Smooth muscle cell (in vitro differentiated cells): ENCODE data around the gene NOC4L. TPM values are rescaled to one million over a fixed set of nuclear protein-coding genes. Genes with fewer than 3 reads are reported as not detected.

Experiments
- DNase-seq: peaks from one replicate; lab custom pipeline; 2025; ENCODE audit not compliant: unreplicated experiment; lab: John Stamatoyannopoulos, UW
- H2AFZ ChIP-seq: fragments of 200-600 bp; sonication (generic); 2 replicates; pipeline ENCODE4 v1.6.0; 2016; ENCODE audit warnings: antibody characterized with exemption, low read depth, mild to moderate bottlenecking
- H3F3A ChIP-seq: fragments of 200-600 bp; sonication (generic); 2 replicates; pipeline ENCODE4 v1.6.0; 2017; ENCODE audit warnings: antibody characterized with exemption, low read depth
- H3K27ac ChIP-seq: fragments of 200-600 bp; sonication (generic); 2 replicates; pipeline ENCODE4 v1.5.1; 2016; ENCODE audit warnings: low read depth, mild to moderate bottlenecking
- H3K27me3 ChIP-seq: fragments of 200-600 bp; sonication (generic); 2 replicates; pipeline ENCODE4 v1.6.1; 2016; ENCODE audit warnings: low read depth, mild to moderate bottlenecking
- H3K36me3 ChIP-seq: fragments of 200-600 bp; sonication (generic); 2 replicates; pipeline ENCODE4 v1.5.1; 2016; ENCODE audit warnings: low read depth
- H3K4me1 ChIP-seq: fragments of 200-600 bp; sonication (generic); 2 replicates; pipeline ENCODE4 v1.5.1; 2016; ENCODE audit warnings: low read depth
- H3K4me2 ChIP-seq: fragments of 200-600 bp; sonication (generic); 2 replicates; pipeline ENCODE4 v1.6.0; 2016; ENCODE audit warnings: mild to moderate bottlenecking
- H3K4me3 ChIP-seq: fragments of 200-600 bp; sonication (generic); 2 replicates; pipeline ENCODE4 v1.5.1; 2016; ENCODE audit warnings: mild to moderate bottlenecking
- H3K79me2 ChIP-seq: fragments of 200-600 bp; sonication (generic); 2 replicates; pipeline ENCODE4 v1.6.0; 2016; ENCODE audit warnings: low read depth, mild to moderate bottlenecking
- H3K9ac ChIP-seq: fragments of 200-600 bp; sonication (generic); 2 replicates; pipeline ENCODE4 v1.6.0; 2016; ENCODE audit warnings: low read depth
- H3K9me3 ChIP-seq: fragments of 200-600 bp; sonication (generic); replicated peaks from 2 replicates; pipeline ENCODE4 v1.5.1; 2016; ENCODE audit warnings: low read depth
- H4K20me1 ChIP-seq: fragments of 200-600 bp; sonication (generic); 2 replicates; pipeline ENCODE4 v1.6.0; 2016; ENCODE audit warnings: low read depth
- WGBS: methylation state at CpG from one replicate; pipeline ENCODE4 v1.1.7; 2016; ENCODE audit warnings: low lambda C conversion rate; 5-methylcytosine and 5-hydroxymethylcytosine counted together
- polyA plus RNA-seq: library from polyadenylated mRNA; unstranded; fragments of >200 nt; fragmentation: Nextera tagmentation; extraction: Ambion mirVana; gene quantifications from 2 replicates; pipeline ENCODE4 v1.2.1, GENCODE V29; 2016
- total RNA-seq: library from RNA; depleted of rRNA; stranded (reverse); fragments of >200 nt; gene quantifications from 2 replicates; pipeline ENCODE4 v1.2.3, GENCODE V29; 2014
- TF ChIP-seq, protein P1 (sequence below): fragments of 200-600 bp; sonication (generic); IDR thresholded peaks from 2 replicates; pipeline ENCODE4 v1.5.1; 2017; ENCODE audit warnings: borderline replicate concordance, mild to moderate bottlenecking, antibody characterized with exemption; ENCODE audit not compliant: insufficient read depth, poor library complexity, severe bottlenecking

NOC4L gene
- total and polyA plus RNA-seq, 2 experiments from 2014 or later = 9.8 to 39.9 TPM

DNA sequence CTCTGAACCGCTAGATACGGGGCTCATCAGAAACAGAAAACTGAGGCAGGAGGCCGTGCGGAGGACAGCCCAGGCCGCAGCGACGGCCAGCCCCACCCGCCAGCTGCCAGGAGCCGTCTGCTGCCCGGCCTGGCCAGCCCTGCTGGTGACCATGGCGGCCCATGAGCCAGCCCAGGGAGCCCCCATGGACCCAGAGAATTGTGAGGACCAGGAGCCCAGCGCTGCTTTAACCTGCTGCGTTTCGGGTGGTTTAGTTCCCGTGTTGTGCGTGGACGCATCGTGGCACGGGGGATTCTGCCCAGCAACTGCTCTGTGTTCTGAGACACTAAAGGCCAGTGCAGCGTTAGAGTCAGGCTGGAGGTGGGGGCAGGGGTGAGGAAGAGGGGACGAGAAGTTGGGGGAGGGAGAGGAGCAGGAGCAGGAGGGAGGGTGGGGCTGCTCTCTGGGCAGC lies 44.2 kb downstream of the NOC4L start:
- no peaks in the 10 kb centered on the region for H3K27me3 ChIP-seq
- H3K4me1 ChIP-seq = peaks cover 12% of the 10 kb centered on the region
- no peak overlapping the region for H2AFZ ChIP-seq
- TF ChIP-seq, protein P1, sequence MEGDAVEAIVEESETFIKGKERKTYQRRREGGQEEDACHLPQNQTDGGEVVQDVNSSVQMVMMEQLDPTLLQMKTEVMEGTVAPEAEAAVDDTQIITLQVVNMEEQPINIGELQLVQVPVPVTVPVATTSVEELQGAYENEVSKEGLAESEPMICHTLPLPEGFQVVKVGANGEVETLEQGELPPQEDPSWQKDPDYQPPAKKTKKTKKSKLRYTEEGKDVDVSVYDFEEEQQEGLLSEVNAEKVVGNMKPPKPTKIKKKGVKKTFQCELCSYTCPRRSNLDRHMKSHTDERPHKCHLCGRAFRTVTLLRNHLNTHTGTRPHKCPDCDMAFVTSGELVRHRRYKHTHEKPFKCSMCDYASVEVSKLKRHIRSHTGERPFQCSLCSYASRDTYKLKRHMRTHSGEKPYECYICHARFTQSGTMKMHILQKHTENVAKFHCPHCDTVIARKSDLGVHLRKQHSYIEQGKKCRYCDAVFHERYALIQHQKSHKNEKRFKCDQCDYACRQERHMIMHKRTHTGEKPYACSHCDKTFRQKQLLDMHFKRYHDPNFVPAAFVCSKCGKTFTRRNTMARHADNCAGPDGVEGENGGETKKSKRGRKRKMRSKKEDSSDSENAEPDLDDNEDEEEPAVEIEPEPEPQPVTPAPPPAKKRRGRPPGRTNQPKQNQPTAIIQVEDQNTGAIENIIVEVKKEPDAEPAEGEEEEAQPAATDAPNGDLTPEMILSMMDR = no peak
- no peak overlapping the region for H3K9ac ChIP-seq
- H3K4me3 ChIP-seq = no peak overlapping the region
- no peaks in the 10 kb centered on the region for H4K20me1 ChIP-seq
- no peak overlapping the region for H3K27ac ChIP-seq
- no peaks in the 10 kb centered on the region for H3F3A ChIP-seq
- 93% methylated on average over 19 of the region's 21 CpGs for WGBS
- no peak overlapping the region for H3K4me2 ChIP-seq
- no peaks in the 10 kb centered on the region for H3K36me3 ChIP-seq
- no peaks in the 10 kb centered on the region for H3K9me3 ChIP-seq
- no peak for DNase-seq
- no peaks in the 10 kb centered on the region for H3K79me2 ChIP-seq

DNA sequence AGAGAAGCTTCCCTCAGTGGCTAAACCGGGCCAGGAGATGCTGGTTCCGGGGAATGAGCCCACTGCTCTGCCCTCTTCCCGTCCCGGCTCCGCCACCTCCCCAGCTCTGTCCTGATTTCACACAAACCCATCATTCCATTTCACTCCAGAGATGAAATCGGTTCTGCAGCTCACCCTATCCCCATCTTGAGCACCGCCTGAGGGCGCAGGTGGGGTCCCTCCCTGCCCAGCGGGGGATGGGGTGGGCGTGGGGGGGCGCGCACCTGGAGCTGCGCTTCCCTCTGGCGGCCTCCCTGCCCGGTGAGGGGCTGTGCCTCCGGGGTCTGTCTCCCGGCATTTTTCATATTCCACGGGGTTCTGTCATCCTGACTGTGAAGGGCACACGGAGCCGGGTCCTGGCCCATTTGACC lies 44.7 kb downstream of the NOC4L start:
- Histone ChIP-seq H3K79me2 (no peaks in the 10 kb centered on the region), H3F3A (no peaks in the 10 kb centered on the region), H4K20me1 (no peaks in the 10 kb centered on the region), H3K4me1 (peaks cover 12% of the 10 kb centered on the region), H3K9me3 (no peaks in the 10 kb centered on the region), H3K4me3 (peak overlapping the region; percentile 48), H3K27ac (no peak overlapping the region), H3K36me3 (no peaks in the 10 kb centered on the region), H2AFZ (peak overlapping the region; percentile 80), H3K9ac (no peak overlapping the region), H3K4me2 (peak overlapping the region; percentile 89), H3K27me3 (no peaks in the 10 kb centered on the region)
- TF ChIP-seq, protein P1 = no peak
- no peak for DNase-seq
- WGBS = 29% methylated on average over 19 of the region's 20 CpGs

GRCh38 chr12:132189378-132190011 lies 45.2 kb downstream of the NOC4L start:
- Histone ChIP-seq H3K27me3 (no peaks in the 10 kb centered on the region), H3K4me3 (peak overlapping the region; percentile 48), H4K20me1 (no peaks in the 10 kb centered on the region), H3K9ac (peak overlapping the region; percentile 21), H3K4me2 (peak overlapping the region; percentile 89), H3K27ac (no peak overlapping the region), H3K4me1 (peaks cover 12% of the 10 kb centered on the region), H3K36me3 (no peaks in the 10 kb centered on the region), H2AFZ (peak overlapping the region; percentile 80), H3K79me2 (no peaks in the 10 kb centered on the region), H3K9me3 (no peaks in the 10 kb centered on the region), H3F3A (no peaks in the 10 kb centered on the region)
- 1% methylated on average over 63 of the region's 69 CpGs for WGBS
- TF ChIP-seq, protein P1 = no peak
- DNase-seq = peak; percentile 70
